Omental fat pad (tissue), 4 donors: ENCODE measurements around the gene NDUFAB1. TPM values are rescaled to one million over a fixed set of nuclear protein-coding genes. Genes with fewer than 3 reads are reported as not detected.
"Not testable (repeated sequence)": the region's sequence is repeated elsewhere in the genome, so short reads cannot be mapped to it uniquely, and the experiment has no call there.

Experiments used
- ATAC-seq: fragments of 150-250 bp; one replicate; pipeline ENCODE4 v1.9.1; 2016; ENCODE audit warnings: mild to moderate bottlenecking, moderate library complexity; ENCODE audit not compliant: low FRiP score
- DNase-seq: peaks from one replicate; pipeline ENCODE4 v3.0.0-alpha.2; 2019; ENCODE audit warnings: low spot score
- CTCF ChIP-seq, 3 donors: fragments of 450-650 bp; IDR thresholded peaks; one replicate each; pipeline ENCODE4 v1.5.1; 2016 to 2017; ENCODE audit warnings: antibody characterized with exemption in 3 of 3, mild to moderate bottlenecking in 3 of 3, moderate library complexity in 2 of 3
- total RNA-seq, 4 donors: library from RNA; depleted of rRNA; stranded (reverse); fragments of >200 nt; gene quantifications; one replicate each; pipeline ENCODE4 v1.1.0, GENCODE V29; 2016

Gene NDUFAB1
- total RNA-seq, 4 donors from 2014 or later: 48.5 to 92.6 (median 73.4) TPM

- no peak for TF ChIP-seq CTCF (IDR thresholded peaks at IDR 0.05)
- ATAC-seq (no peak), DNase-seq (no peak)
Observed at GRCh38 chr16:23597003-23597756, 1.1 kb upstream of the NDUFAB1 start.

GRCh38 chr16:23595246-23595950 is 718 bp downstream of the NDUFAB1 start:
- DNase-seq (no peak), ATAC-seq (peak; percentile 52)
- no peak for TF ChIP-seq CTCF (IDR thresholded peaks at IDR 0.05)

- ATAC-seq (no peak), DNase-seq (no peak)
Observed at GRCh38 chr16:23594186-23594585, 1.9 kb downstream of the NDUFAB1 start.

GRCh38 chr16:23590181-23590580 is 5.9 kb downstream of the NDUFAB1 start:
- no peak for TF ChIP-seq CTCF (IDR thresholded peaks at IDR 0.05)
- DNase-seq (no peak), ATAC-seq (no peak)

More at GRCh38 chr16:23594186-23594585, 1.9 kb downstream of the NDUFAB1 start:
- no peak for TF ChIP-seq CTCF (IDR thresholded peaks at IDR 0.05)

GRCh38 chr16:23587726-23588125 is 8.4 kb downstream of the NDUFAB1 start:
- TF ChIP-seq CTCF (IDR thresholded peaks at IDR 0.05): no peak
- ATAC-seq (no peak), DNase-seq (no peak)

- ATAC-seq: no peak
- TF ChIP-seq CTCF (IDR thresholded peaks at IDR 0.05): no peak
- DNase-seq: no peak
Observed at GRCh38 chr16:23584186-23585076, 11.7 kb downstream of the NDUFAB1 start.

- ATAC-seq, DNase-seq: not testable (repeated sequence)
Observed at GRCh38 chr16:23583271-23583670, 12.8 kb downstream of the NDUFAB1 start.
